NCI-H1417 (cell line): ENCODE data around the gene LTC4S.

Source experiments
- DNase-seq, 3 experiments: peaks; one replicate each; lab custom pipeline; 2025; lab: John Stamatoyannopoulos, UW

The LTC4S gene

DNA sequence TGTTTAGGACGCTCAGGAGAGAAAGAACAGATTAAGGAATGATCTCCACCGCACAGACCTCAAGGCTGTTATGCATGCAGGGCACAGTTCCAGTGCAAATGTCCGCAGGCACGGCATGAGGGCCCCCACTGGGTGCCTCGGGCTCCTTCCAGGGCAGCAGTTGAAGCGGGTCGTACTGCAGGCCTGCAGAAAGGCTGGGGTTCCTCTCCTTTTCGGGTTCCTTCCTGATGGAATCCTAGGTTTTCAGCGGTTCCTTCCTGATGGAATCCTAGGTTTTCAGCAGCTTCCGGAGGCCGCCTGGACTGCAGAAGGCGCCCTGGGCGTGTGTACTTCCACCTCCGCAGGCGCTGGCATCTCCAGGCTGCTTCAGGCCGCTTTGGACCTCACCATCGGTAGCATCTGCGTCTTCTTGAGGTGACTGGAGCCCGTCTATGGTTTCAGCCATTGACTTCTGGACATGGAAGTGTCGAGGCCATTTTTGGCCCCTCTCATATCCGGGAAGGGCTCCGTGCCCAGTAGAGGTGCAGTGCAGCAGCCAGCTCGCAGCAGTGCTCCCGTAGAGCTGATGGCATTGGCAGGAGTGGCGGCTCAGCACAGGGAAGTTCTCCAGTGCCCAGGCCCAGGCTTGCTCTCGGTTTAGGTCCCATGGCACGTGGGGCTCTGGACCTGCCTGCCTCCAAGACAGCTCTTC, 18.5 kb downstream of the LTC4S start:
- DNase-seq = no peak

DNA sequence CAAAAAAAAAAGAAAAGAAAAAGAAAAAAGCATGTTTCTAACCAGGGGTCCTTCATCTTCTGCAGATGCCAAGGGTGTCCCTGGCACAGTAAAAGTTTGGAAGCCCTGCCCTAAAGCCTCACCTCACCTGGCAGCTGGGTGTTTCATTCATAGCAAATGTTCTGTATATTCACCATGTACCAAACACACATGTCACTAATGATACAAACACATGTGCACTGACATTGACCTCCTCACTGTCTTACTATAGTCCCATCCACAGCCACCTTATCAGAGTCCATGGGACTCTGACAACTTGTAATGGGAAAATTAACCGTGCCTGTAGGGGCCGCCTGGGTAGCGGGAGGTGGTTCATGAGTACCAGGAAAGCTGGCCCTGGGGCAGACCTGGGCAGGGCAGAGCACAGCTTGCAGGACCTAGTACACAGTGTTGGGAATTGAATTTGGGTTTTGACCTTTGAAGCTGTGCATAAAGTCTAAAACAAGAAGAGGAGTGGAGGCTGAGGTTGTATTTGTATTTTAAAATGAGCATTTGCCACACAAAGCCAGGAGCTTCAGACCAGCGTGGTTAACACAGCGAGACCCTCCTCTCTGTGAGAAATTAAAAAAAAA, 19.3 kb downstream of the LTC4S start:
- DNase-seq = no peak

DNA sequence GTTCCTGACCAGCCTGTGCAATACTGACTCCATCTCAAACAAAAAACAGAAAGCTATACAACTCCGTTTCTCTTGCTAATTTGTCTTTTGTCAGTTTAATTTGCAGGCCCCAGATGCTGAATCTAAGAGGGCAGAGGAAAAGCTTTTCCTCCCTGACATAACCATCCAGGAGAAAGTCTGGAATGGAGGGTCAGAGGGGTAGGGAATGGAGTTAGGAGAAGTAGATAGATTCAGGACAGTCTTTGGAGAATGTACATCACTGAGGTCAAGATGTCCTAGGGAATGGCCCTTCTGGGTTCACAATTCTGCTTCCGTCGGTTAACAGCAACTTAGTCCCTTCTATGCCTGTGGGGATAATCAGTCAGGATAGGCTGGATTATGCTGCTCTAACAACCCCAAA, 20.3 kb downstream of the LTC4S start:
- no peak for DNase-seq

DNA sequence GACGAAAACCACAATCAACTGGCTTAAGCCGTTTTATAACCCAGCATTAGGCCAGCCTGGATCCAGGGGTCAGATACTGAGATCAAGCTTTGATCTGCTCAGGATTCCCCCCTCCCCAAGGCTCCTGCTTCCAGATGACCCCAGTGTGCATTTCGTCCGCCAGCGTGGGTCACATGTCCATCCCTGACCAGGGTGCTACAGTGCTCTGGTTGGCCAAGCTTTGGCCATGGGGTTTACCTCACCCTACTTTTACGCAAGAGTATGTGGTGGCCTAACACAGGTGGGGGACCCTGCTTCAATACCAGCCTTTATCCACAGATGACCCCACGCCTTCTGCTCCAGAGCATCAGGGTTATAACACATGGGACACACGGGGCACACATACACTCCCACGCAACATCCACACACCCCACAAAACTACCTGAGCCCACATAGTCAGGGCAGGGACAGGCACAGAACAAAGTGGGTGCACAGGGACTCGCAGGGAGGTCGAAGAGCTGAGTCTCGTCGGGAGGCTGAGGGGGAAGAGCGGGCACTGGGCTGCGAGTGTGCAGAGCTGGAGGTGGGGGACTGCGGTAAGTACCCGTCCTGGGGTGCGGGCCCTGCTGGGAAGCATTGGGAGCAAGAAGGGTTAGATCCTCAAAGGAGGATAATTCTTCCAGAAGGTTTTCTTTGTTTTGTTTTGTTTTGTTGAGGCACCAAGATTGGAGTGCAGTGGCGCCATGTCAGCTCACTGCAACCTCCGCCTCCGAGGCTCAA, 21.9 kb downstream of the LTC4S start:
- DNase-seq = no peak

DNA sequence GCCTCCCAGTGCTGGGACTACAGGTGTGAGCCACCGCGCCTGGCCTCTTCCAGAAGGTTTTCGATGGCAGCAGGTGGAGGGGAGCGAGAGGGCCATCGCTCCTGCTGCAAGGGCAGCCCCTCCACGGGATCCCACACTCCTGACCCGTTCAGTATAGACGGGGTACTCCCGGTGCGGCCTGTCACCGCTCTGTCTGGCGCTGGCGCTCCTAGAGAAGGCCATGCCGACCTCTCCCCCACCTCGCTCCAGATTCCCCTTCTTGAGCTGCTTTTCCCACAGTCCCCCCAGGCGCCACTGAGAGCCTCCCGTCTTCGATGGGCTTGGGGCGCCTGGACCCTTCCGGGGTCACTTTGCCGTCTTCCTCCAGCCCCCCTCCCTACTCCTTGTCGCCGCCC, 22.6 kb downstream of the LTC4S start:
- no peak for DNase-seq

DNA sequence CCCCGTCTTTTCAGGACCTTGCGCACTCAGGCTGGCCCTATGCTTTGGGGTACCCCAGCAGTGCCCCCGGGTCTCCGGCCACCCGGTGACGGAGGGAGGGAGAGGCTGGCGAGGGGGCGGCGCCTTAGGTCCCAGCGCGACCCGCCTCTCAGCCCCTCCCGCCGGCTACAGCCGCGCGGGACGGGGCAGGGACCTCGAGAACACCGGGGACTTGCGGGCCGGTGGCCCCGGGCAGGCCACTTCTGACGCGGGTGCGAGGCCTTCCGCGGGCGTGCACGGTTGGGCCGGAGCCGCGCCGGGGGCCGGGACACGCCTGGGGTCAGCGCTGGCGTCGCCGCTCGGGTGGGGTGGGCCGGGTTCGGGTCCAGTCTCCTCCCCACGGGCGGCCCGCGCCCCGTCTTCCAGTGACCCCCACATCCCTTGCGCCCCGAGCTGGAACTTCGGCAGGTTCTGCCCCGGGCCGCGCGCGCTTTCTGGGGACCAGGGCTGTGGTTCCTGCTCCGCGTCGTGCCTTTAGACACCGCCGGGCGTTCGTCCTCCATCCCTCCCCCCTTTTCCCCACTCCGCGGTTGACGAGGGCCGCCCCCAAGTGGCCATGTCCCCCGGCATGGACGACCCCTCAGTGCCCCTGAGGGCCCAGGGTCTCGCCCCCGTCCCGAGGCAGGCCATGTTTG, 23.1 kb downstream of the LTC4S start:
- no peak for DNase-seq

DNA sequence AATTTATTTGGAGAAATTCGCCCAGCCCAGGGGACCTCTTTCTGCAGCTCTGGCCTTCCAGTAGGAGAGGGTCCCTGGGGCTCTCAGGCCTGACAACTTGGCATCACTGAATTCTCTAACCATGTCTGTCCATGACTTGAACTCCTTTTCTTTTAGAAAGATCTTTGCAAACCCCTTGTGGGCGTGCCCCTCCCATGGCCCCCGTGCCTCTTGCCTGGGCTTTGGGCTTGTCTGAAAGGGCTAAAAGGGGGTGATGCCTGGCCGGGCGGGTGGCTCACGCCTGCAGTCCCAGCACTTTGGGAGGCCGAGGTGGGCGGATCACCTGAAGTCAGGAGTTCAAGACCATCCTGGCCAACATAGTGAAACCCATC, 23.7 kb downstream of the LTC4S start:
- no peak for DNase-seq

DNA sequence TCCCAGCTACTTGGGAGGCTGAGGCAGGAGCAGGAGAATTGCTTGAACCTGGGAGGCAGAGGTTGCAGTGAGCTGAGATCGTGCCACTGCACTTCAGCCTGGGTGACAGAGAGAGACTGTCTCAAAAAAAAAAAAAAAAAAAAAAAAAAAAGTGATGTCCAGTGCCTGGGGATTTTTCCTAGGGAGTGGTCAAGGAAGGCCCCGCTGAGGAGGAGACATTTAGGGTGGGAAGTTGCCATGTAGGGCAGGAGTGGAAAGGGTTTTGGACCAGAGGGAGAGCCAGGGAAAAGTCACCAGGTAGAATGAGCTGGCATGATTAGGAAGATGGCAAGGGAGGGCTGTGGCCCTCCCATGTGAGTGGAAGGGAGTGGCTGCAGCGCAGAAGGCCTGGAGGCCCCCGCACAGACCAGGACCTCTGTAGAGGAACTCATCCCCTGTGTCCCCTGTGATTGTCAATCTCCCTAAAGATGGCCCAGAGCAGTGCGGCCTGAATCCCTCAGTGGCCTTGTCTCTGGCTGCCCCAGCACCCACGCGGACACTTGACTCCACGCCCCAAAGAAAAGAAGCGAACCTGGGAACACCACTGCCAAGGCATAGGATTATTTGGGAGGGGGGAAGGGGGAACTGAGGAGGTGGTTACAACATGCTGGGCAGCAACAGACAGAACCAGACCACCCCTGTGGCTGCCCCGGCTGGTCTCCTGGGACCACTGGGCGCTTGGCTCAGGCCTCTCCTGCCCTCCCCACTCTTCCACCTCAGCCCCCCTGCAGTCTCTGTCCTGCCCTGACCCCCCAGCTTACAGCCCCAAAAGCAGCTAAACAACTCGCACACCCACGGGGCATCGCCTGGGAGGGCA, 24.3 kb downstream of the LTC4S start:
- peak in 1 of 3 experiments; percentile 30 for DNase-seq

DNA sequence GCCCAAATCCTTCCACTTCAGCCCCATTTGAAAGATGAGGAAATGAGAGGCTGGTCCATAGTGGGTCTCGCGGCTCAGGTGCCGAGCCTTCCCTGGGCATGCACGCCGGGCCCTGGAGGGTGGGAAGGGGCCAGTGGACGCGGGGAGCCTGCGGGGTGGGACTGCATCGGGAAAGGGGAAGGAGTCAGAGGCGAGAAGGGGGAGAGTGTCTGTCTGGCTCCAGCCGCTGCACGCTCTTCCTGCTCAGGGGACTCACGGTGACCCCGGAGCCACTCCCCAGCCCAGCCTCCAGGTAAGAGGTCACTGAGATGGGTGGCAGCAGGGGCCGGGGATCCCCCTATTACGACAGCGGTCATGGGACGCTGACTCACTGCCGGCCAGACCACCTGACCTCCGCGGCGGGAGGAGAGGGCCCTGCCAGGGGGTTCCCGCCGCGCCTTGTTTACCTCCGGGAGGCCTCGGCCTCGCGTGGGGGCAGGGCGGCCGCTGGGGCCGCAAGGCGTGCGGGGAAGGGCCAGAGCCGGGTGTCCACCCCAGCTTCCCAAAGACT, 25.0 kb downstream of the LTC4S start:
- peak; percentile 45 to 84 (median 75) for DNase-seq

DNA sequence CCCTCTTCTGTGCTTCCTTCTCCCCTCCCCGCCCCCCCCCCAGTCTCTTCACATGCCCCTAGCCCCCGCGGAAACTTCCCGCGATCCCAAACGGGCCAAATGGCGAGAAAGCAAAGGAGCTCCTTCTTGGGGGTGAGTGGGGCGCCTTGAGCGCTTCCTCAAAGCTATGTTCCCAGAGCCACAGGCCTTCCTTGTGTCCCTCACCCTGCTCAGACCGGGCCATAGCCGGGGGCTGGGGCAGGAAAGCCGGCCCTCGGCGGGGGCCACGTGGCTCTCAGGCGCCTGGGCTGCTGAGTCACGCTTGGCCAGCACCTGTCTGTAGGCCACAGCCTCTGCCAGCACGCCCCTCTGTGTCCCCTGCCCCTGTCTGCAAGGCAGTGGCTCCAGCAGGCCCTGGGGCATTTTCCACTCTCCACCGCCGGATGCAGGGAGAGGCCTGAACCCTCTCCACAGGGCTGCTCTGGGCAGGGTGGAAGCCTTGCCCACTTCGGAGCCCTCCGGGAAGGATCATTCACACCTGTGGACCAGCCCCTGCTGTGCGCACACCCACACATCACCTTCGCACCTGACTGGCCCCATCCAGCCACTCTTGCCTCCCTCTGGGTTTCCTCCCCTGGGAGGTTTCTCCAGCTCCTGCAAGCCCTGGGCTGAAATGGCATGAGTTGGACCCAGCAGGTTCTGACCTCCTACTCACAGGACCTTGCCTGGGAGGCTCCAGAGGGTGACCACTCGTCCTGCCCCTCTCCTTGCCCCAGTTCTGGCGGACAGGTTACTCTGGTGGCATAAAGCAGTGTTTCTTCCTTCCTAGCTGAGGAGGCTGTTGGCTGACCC, 25.7 kb downstream of the LTC4S start:
- DNase-seq = peak; percentile 25 to 87 (median 78)

DNA sequence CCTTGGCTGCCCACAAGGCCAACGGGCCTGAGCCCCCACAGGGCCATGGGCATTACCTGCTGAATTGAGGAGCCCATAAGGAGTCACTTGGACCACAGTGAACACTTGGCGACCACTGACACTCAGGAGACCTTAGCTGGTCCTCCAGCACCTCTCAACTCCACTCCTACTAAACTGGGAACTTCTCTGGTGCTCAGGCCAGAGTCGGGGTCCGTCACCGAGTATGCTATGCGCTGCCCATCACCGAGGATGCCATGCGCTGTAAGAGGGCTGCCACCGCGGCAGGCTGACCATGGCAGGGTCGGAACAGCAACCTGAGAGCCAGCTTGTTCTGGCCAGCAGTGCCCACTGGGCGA, 26.3 kb downstream of the LTC4S start:
- peak in 1 of 3 experiments; percentile 43 for DNase-seq

DNA sequence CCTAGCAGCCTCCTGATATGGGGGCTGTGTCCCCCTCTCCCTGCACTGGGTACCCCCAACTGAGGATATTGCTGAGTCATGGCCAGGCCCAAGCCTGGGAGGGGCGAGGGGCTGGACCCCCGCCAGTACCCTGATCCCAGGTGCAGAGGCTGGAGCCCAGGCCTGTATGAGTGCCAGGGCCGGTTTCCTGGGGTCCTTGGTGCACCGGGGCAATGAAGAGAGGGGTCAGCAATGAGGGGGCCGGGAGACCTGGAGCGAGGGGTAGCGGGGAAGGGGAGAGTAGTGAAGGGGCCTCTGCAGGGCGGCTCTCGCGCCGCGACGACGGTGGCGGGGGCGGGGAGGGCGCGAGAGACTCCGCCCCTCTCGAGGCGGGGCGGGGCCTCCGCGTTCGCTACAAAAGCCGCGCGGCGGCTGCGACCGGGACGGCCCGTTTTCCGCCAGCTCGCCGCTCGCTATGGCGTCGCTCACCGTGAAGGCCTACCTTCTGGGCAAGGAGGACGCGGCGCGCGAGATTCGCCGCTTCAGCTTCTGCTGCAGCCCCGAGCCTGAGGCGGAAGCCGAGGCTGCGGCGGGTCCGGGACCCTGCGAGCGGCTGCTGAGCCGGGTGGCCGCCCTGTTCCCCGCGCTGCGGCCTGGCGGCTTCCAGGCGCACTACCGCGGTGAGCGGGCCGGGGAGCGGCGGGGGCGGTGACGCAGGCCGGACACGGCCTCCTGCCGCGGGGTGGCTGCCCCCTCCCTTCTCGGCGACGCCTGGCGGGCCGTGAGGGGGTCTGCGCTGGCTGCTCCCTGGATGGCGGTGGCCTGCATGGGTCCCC, 26.9 kb downstream of the LTC4S start, which contains the start of gene SQSTM1:
Gene SQSTM1 (plus strand): TSS at position 423 of the 815 bp plus-strand sequence. CDS start 32 bp downstream, at position 455.
- DNase-seq = peak; percentile 74 to 86 (median 77)

DNA sequence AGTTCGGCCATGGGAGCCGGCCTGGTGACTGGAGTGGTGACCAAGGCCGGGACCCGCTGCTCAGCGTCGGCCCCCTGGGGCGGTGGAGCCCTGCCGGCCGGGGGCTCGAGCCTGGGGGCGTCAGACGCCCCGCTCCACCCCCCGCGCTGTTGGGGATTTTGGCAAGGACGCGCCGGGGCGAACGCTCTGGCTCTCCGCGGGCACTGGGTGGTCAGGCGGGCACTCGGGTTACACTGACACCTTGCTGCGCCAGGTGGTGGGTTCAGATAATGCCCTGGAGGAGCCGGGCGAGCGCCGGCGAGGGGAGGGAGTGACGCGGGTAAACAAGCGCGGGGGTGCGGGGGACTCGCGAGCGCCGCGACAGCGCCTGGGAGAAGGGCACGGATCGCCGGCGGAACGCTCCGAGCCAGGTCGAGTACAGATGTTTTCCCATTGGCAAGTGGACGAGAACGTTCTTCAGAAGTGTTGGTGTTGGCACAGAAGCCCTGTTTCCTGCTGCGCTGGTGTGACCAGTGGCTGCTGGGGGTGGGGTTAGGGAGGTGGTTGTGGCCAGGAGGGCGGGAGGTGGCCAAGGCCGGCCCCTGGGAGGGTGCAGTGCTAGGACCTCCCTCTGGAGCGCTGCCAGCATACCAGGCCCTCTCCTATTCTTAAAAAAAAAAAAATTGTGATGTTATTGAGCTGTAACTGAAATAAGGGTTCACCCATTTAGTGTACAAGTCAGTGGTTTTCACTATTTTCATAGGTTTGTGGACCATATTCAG, 27.7 kb downstream of the LTC4S start:
- peak; percentile 77 to 86 (median 80) for DNase-seq

DNA sequence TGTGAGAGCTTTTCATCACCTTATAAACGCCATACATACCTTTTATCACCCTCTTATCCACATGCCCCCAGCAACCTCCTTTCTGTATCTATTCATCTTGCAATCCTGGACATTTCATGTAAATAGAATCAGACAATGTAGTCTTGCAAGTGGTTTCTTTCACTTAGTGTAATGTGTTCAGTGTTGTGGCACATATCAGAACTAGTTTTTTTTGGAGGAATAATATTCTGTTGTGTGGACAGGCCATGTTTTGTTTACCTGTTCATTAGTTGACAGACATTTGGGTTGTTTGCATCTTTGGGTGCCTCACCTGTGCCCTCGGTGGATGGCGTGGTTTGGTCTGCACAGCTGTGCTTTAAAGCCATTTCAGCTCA, 28.3 kb downstream of the LTC4S start:
- DNase-seq = no peak

DNA sequence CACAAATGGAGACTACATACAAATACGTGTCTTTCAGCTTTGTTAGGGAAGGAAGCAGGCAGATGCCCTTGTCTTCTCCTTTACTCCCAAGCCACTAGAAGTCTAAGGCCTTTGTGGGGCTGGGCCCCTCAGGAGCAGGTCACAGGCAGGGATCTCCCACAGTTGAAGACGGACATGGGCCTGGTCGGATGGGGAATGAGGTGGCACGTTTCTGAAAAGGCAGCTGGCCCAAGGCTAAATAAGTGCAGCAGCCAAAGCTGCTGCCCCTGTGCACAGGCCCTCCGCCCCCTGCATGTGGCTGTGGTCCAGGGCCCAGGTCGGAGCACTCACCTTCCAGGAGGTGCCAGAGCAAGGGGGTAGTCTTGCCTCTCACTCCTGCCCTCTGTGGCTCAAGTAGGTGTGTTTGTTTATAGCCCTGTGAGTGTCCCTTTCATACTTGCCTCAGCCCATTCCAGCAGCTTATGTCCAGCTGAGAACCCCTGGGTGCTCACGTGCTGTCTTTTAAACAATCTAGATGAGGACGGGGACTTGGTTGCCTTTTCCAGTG, 28.7 kb downstream of the LTC4S start:
- no peak for DNase-seq

DNA sequence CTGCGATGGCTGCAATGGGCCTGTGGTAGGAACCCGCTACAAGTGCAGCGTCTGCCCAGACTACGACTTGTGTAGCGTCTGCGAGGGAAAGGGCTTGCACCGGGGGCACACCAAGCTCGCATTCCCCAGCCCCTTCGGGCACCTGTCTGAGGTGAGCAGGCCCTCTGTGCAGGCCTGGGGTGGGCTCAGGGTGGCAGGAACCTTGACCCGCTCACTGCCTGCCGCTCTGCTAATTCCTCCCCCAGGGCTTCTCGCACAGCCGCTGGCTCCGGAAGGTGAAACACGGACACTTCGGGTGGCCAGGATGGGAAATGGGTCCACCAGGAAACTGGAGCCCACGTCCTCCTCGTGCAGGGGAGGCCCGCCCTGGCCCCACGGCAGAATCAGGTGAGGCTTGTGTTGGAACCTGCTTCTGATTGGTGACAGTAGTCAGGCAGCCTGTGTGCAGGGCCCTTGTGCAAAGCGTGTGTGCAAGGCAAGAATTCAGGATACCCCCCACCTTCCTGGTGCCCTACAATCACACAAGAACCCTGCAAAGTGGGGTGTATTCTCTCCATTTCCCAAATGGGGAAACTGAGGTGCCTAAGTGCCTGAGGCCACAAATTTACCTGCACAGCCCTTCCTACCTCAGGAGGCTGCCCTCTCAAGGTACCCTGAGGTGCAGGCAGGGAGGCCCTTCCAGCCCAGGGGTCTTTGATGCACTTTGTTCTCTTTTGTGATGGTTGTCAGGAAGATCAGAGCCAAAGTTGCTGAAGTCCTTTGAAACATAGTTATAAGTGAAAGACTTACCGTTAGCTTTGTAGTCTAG, 30.4 kb downstream of the LTC4S start:
- DNase-seq = no peak

DNA sequence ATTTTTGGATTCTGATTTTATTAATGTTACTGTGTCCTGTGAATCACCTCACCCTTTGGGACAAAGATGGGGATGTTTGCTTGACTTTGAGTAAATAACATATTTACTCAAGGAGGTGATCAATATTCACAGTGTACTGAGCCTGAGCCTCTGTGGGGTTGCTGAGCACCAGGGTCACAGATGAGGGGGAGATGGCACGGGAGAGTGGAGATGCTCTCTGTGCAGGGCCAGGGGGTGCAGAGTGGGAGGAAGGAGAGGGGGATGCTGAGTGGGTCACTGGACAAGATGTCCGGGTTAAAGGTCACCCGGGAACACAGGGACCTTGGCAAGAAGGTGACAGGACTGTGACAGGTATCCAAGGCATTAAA, 30.9 kb downstream of the LTC4S start:
- no peak for DNase-seq
